K562 (cell line): ENCODE data around the gene CPLX3. TPM values are rescaled to one million over a fixed set of nuclear protein-coding genes. Genes with fewer than 3 reads are reported as not detected.

Source experiments
- CBFB ChIP-seq: sonication (generic); formaldehyde crosslinking; IDR thresholded peaks from 2 replicates; pipeline ENCODE4 v1.4.0; 2020; ENCODE audit warnings: mild to moderate bottlenecking, missing genetic modification reagents
- CCNT2 ChIP-seq: IDR thresholded peaks from 2 replicates; pipeline ENCODE4 v1.6.1; 2011; ENCODE audit warnings: borderline replicate concordance, low read depth, mild to moderate bottlenecking, moderate library complexity, mixed read lengths, low read length; ENCODE audit not compliant: insufficient read length; ENCODE audit errors: extremely low read depth
- FOXK2 ChIP-seq, 2 experiments: fragments of 450-650 bp; IDR thresholded peaks in 1 of 2; conservative IDR thresholded peaks in 1 of 2; 2 replicates each; pipeline ENCODE4 v1.6.1; 2016; ENCODE audit warnings: low read depth in 2 of 2, mild to moderate bottlenecking in 1 of 2
- FOXO4 ChIP-seq: fragments of 450-650 bp; formaldehyde crosslinking; IDR thresholded peaks from 2 replicates; pipeline ENCODE4 v1.4.0; 2020; ENCODE audit warnings: mild to moderate bottlenecking, moderate library complexity
- NFE2 ChIP-seq: IDR thresholded peaks from 2 replicates; pipeline ENCODE4 v1.6.1; 2014; ENCODE audit warnings: antibody characterized with exemption, low read depth
- NR3C1 ChIP-seq: sonication (generic); formaldehyde crosslinking; IDR thresholded peaks from 2 replicates; pipeline ENCODE4 v1.8.1; 2022; ENCODE audit warnings: missing genetic modification reagents
- PRMT5 ChIP-seq: sonication (generic); formaldehyde crosslinking; IDR thresholded peaks from 2 replicates; pipeline ENCODE4 v1.5.0; 2020; ENCODE audit warnings: missing genetic modification reagents
- PTBP1 ChIP-seq: fragments of 200-400 bp; formaldehyde crosslinking; IDR thresholded peaks from 2 replicates; pipeline ENCODE4 v1.6.1; 2017; ENCODE audit warnings: low read depth, low read length
- RAD51 ChIP-seq: fragments of 450-650 bp; IDR thresholded peaks from 2 replicates; pipeline ENCODE4 v1.7.1; 2016; ENCODE audit warnings: low read depth, mild to moderate bottlenecking, borderline replicate concordance
- SMARCB1 ChIP-seq: IDR thresholded peaks from 2 replicates; pipeline ENCODE4 v1.6.1; 2011; ENCODE audit warnings: improper control_type of control experiment, low read depth; ENCODE audit not compliant: insufficient read length
- SMC3 ChIP-seq: conservative IDR thresholded peaks from 2 replicates; pipeline ENCODE4 v1.6.1; 2011; ENCODE audit warnings: low read depth, low read length, improper control_type of control experiment; ENCODE audit not compliant: insufficient read depth
- SPI1 ChIP-seq: IDR thresholded peaks from 2 replicates; pipeline ENCODE4 v1.6.1; 2011; ENCODE audit warnings: low read depth, low read length, control low read depth, borderline replicate concordance
- ZNF584 ChIP-seq: fragments of 200-800 bp; sonication (Bioruptor generic); IDR thresholded peaks from 2 replicates; pipeline ENCODE4 v1.6.1; 2016; ENCODE audit warnings: low read depth, mild to moderate bottlenecking, missing genetic modification characterization, missing compliant biosample characterization
- ZNF77 ChIP-seq: fragments of 250-450 bp; sonication (Bioruptor Pico); IDR thresholded peaks from 2 replicates; pipeline ENCODE4 v1.5.0; 2020
- polyA plus RNA-seq, 8 experiments: library from polyadenylated mRNA; depleted of rRNA in 4 of 8; stranded (reverse) in 5 of 8; unstranded in 3 of 8; fragments of >200 nt; fragmentation: Nextera tagmentation in 2 of 8; fragmentation: Illumina TruSeq in 1 of 8; extraction: Ambion mirVana in 2 of 8; extraction: Trizol in 1 of 8; gene quantifications; 2 replicates each; pipeline versions ENCODE4 v1.2.1 to v1.2.3, GENCODE V29; 2011 to 2014; ENCODE audit warnings: inconsistent platforms in 1 of 8, missing spikeins in 1 of 8
- total RNA-seq, 7 experiments: library from RNA; depleted of rRNA in 6 of 7; stranded (reverse); fragments of >200 nt in 6 of 7; fragmentation: Illumina TruSeq in 2 of 7; extraction: Trizol in 2 of 7; gene quantifications; 2 replicates each; pipeline versions ENCODE4 v1.2.1 to v1.2.3, GENCODE V29; 2011 to 2021; ENCODE audit warnings: low replicate concordance in 1 of 7
- TF ChIP-seq, protein P1 (sequence below): sonication (generic); formaldehyde crosslinking; IDR thresholded peaks from 2 replicates; pipeline ENCODE4 v1.8.1; 2023; ENCODE audit warnings: missing genetic modification reagents, mild to moderate bottlenecking, borderline replicate concordance
- TF ChIP-seq, protein P2 (sequence below): fragments of 450-650 bp; formaldehyde crosslinking; conservative IDR thresholded peaks from 2 replicates; pipeline ENCODE4 v1.4.0; 2022; ENCODE audit warnings: mild to moderate bottlenecking, missing genetic modification characterization
- TF ChIP-seq, protein P3 (sequence below): fragments of 250-450 bp; sonication (Bioruptor Pico); IDR thresholded peaks from 2 replicates; pipeline ENCODE4 v1.8.0; 2022; ENCODE audit warnings: moderate library complexity, mild to moderate bottlenecking, inconsistent platforms
- TF ChIP-seq, protein P4 (sequence below): fragments of 250-450 bp; sonication (Bioruptor Pico); IDR thresholded peaks from 2 replicates; pipeline ENCODE4 v1.4.0; 2020; ENCODE audit warnings: mild to moderate bottlenecking, moderate library complexity

Gene CPLX3
- total and polyA plus RNA-seq, 9 of the 15 experiments (the other 6 are each of a cell fraction or from before 2014, with no cell fraction given), result not detected

DNA sequence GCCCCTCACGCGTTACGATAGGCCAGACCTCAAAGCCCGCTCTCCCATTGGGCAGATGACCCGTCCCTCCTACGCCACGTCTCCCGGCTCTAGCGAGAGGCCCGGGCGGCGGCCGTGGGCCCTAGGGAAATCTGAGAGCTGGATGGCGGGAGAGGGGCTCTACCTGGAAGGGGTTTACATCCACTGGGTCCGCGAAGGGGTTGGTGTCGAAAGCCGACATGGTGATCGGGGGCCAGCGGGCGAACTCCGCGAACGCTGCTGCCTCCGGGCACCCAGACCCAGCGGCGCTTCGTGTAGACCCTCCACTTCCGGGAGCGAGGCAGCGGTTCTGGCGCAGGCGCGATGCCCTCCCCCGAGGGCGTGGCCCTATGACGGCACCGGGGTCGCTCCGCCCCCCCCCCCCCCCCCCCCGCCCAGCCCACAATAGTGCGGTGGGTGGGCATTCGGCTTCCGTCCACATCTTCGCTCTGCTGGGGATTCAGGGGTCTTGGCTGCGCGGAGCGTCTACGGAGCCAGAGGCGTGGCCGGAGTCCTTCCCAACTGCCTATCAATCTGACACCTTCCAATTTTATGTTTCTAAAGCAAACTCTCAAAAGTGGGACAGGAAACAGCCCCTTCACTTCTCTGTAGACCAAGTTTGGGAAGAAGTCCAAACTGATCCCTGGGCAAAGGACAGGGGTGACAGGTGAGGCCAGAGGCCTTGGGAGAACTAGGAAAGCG, 46.8 kb downstream of the CPLX3 start, which contains the start of gene SCAMP2 (continued):
- TF ChIP-seq, protein P1, sequence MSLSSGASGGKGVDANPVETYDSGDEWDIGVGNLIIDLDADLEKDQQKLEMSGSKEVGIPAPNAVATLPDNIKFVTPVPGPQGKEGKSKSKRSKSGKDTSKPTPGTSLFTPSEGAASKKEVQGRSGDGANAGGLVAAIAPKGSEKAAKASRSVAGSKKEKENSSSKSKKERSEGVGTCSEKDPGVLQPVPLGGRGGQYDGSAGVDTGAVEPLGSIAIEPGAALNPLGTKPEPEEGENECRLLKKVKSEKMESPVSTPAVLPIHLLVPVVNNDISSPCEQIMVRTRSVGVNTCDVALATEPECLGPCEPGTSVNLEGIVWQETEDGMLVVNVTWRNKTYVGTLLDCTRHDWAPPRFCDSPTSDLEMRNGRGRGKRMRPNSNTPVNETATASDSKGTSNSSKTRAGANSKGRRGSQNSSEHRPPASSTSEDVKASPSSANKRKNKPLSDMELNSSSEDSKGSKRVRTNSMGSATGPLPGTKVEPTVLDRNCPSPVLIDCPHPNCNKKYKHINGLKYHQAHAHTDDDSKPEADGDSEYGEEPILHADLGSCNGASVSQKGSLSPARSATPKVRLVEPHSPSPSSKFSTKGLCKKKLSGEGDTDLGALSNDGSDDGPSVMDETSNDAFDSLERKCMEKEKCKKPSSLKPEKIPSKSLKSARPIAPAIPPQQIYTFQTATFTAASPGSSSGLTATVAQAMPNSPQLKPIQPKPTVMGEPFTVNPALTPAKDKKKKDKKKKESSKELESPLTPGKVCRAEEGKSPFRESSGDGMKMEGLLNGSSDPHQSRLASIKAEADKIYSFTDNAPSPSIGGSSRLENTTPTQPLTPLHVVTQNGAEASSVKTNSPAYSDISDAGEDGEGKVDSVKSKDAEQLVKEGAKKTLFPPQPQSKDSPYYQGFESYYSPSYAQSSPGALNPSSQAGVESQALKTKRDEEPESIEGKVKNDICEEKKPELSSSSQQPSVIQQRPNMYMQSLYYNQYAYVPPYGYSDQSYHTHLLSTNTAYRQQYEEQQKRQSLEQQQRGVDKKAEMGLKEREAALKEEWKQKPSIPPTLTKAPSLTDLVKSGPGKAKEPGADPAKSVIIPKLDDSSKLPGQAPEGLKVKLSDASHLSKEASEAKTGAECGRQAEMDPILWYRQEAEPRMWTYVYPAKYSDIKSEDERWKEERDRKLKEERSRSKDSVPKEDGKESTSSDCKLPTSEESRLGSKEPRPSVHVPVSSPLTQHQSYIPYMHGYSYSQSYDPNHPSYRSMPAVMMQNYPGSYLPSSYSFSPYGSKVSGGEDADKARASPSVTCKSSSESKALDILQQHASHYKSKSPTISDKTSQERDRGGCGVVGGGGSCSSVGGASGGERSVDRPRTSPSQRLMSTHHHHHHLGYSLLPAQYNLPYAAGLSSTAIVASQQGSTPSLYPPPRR (CRISPR knock-in tag), result no peak
- TF ChIP-seq FOXO4 (CRISPR knock-in tag) (peak; percentile 68; the same call in 1 of the 2 replicates), PTBP1 (no peak), ZNF77 (CRISPR knock-in tag) (no peak), SPI1 (no peak), SMC3 (no peak), PRMT5 (CRISPR knock-in tag) (no peak), NR3C1 (CRISPR knock-in tag) (no peak), ZNF584 (CRISPR knock-in tag) (no peak), CCNT2 (peak; percentile 58), CBFB (CRISPR knock-in tag) (no peak), RAD51 (no peak), FOXK2 (conservative IDR thresholded peaks at IDR 0.05 in 1 of 2, IDR thresholded peaks at IDR 0.05 in 1 of 2; ENCODE audit: low read depth in 2 of 2) (0 out of 4 replicates have a peak, but pooled peaks of 1 of the 2 experiments have one; percentile 20), NFE2 (no peak), SMARCB1 (no peak)
- TF ChIP-seq, protein P2, sequence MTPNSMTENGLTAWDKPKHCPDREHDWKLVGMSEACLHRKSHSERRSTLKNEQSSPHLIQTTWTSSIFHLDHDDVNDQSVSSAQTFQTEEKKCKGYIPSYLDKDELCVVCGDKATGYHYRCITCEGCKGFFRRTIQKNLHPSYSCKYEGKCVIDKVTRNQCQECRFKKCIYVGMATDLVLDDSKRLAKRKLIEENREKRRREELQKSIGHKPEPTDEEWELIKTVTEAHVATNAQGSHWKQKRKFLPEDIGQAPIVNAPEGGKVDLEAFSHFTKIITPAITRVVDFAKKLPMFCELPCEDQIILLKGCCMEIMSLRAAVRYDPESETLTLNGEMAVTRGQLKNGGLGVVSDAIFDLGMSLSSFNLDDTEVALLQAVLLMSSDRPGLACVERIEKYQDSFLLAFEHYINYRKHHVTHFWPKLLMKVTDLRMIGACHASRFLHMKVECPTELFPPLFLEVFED, result no peak
- TF ChIP-seq, protein P3, sequence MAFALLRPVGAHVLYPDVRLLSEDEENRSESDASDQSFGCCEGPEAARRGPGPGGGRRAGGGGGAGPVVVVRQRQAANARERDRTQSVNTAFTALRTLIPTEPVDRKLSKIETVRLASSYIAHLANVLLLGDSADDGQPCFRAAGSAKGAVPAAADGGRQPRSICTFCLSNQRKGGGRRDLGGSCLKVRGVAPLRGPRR, result no peak
- TF ChIP-seq, protein P4, sequence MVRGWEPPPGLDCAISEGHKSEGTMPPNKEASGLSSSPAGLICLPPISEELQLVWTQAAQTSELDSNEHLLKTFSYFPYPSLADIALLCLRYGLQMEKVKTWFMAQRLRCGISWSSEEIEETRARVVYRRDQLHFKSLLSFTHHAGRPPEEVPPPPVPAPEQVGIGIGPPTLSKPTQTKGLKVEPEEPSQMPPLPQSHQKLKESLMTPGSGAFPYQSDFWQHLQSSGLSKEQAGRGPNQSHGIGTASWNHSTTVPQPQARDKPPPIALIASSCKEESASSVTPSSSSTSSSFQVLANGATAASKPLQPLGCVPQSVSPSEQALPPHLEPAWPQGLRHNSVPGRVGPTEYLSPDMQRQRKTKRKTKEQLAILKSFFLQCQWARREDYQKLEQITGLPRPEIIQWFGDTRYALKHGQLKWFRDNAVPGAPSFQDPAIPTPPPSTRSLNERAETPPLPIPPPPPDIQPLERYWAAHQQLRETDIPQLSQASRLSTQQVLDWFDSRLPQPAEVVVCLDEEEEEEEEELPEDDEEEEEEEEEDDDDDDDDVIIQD (CRISPR knock-in tag), result no peak
